Activated CD8-positive, alpha-beta memory T cell treated with anti-CD3 and anti-CD28 coated beads, Interleukin-2, amount 50 U/mL, for 24 hours (primary cell): ENCODE data around the gene TNIP1.

Experiments
- DNase-seq: peaks from one replicate; pipeline ENCODE4 v3.0.0-alpha.2; 2020; ENCODE audit errors: extremely low read depth

TNIP1 gene

GRCh38 chr5:151064916-151065499 is 15.8 kb downstream of the TNIP1 start:
- DNase-seq, result no peak

- DNase-seq, result no peak
These were observed 17.5 kb downstream of the TNIP1 start for GRCh38 chr5:151063142-151063989.

DNA sequence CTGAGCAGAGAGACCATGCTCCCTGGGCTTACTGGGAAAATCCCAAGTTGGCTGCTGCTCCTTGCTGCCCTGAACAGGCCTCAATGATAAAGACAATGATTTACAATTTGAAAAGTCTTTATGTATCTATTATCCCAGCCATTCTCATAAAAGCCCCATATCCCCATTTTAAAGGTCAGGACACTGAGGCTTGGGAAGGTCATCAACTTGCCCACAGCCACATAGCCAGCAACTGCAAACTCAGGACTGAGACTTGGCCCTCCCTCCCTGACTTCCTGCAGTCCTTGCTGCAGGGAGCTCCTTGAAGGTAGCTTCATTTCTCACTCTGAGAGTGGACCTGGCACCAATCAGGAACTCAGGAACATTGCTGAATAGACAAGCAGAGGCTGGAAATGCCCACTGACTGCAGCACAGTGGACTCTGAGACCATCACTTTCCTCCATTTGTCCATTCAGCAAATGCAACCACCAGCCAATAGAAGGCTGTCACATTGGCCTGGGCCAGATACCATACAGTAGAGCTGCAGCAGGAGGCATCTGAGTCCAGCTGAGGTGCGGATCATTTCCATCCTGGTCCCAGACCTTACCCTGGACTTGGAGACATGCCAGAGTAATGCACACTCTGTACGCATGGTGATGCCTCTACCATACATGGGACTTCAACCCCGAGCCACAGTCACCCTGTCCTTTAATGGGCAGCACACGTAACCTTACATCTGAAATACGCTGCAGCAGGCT is 18.3 kb downstream of the TNIP1 start:
- DNase-seq, result no peak

DNA sequence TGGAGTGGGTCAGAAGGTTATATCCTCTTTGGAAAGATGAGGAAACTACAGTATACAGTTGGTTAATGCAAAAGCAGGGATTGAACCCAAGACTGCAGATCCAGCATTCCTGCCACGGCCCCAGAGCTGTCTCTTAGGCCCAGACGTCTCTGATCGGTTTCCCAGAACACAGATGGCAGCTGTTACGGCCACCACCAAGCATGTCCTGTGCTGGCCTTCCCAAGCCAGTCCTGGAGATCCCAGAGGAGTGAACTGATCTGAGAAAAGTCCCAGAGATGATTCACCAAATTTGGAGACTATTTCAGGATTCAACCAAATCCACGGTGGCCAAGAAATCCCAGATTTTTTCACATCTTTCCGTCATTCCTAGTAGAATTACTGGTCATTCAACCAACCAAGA is 20.1 kb downstream of the TNIP1 start:
- no peak for DNase-seq

- no peak for DNase-seq
These were observed 21.8 kb downstream of the TNIP1 start for GRCh38 chr5:151058891-151059489.

- DNase-seq, result no peak
These were observed 22.5 kb downstream of the TNIP1 start for GRCh38 chr5:151058301-151058700.

DNA sequence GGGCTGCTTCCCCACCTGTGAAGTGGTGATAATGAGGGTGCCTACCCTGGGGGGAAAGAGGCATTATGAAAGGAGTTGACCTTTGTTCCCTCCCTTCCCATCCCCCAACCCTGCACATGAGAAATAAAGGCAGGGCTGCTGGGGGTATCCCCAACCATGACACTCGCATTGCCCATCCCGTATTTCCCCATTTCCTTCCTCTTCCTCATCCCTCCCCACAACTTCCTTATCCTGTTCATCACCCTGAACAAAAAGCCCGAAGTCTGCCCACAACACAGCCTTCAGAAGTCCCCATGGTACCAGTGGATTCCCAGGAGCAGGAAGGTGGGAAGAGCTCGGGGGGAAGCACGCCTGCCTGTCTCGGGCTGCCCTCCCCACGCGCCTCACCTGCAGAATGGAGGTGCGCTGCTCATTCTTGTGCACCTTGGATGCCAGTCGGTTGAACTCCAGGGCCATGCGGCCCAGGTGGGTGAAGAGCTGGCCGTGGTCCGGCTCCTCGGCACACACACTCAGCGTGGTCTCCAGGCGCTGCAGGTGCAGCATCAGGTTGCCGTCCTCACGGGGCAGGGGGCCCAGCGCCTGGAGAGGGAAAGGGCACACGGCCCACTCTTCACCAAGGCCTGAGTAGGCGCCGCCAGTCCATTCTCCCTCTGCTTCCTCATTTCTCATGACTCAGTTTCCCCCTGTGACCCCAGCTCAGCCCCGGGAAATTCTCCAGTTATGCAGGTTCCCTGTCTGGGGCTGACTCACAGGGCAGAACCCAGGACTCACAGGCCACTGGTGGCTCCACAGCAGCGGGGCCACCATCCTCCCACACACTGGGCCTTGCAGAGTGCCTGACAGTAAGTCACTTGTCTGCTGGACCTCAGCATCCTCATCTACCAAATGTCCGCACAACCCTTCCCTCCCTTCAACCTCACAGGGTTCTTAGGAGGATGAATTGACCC is 24.2 kb downstream of the TNIP1 start:
- DNase-seq, result no peak

DNA sequence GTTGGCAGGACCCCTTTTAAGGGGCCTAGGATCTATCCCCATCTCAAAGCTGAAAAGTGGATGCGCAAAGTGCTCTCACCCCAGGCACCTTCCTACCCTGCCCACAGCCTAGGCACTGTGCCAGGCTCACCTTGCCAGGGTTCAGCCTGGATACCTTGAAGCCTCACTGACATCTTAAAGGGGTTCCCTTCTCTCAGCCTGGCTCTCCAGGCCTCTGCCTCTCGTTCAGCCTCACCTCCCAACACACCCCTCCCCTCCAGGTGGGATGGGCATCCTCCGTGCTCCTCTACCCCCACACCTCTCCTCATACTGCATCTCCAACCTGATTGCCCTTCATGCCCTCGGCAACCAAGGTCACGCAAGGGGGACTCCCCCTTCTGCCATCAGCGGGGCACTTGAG is 25.5 kb downstream of the TNIP1 start:
- DNase-seq, result no peak

DNA sequence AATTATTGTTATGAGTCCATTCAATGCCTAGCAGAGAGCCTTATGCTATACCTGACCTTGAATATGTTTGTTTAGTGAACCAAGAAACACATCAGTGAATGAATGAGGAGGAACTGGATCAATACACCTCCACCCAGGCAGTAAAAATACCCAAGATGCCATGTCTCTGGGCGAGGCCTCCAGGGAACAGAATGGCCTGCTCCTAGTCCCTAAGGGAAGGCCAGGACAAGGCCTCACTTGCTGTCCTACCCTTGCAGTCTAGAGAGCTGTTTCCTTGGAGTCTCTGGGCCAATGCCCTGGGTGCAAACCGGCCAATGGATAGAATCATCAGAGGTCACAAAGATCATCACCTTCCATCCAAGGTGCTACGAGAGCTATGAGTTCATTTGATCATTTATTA is 26.1 kb downstream of the TNIP1 start:
- DNase-seq, result no peak

DNA sequence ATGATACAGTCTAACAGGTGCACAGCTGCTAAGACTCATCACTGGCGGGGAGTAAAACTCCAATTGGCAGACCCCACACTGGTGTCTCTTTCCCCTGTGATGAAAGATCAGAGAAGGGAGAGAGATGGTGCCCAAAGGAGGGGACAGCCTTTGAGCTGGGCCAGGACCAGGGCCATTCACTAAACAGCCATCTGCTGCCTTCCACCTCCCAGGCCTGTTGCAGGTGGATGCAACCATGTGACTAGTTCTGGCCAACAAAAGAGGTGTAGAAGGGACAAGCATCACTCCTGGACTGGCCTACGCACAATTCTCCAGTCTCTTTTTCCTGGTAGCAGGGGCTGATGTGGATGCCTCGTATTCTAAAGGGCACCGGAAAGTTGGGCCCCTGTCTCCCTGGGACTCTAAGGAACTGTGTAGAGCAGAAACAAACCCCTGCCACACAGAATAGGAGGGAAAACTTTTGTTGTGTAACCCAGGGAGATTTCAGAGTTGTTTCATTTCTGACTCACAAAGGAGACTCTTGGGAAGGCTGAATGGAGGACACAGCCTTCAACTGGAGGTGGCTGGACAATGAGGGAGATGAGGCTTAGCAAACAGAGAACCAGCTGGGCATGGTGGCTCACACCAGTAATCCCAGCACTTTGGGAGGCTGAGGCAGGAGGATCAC is 26.9 kb downstream of the TNIP1 start:
- DNase-seq, result no peak

GRCh38 chr5:151052836-151053235 is 28.0 kb downstream of the TNIP1 start:
- no peak for DNase-seq

DNA sequence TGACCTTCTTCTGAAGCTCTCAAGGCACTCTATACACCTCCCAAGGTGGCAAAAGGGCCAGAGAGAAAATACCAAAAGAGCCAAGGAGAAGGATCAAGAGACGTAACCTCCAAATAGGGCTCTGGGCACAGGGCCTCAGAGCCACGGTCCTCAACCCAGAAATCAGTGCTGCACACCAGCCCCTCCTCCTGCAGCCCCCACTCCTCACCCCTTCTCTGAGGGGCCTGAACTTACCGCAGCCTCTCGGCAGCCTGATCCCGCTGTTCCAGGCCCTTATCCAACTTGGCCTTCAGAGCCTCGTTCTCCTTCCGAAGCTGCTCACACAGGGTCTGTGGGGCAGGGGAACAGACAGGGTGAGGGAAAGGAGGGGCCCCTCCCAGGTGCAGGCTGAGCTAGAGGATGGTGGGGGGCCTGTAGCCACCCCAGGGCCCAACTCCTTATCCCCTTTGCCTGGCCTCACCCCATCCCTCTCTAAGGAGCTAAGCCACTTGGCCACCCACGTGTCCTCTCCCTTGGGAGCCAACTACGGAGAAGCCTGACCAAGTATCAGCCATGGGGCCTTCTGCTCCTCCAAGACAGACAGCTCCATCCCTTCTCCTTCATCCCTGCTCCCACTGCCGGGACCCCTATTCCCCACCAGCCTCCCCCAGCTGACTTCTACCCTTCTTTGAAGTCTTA is 28.8 kb downstream of the TNIP1 start:
- no peak for DNase-seq

GRCh38 chr5:151051066-151051930 is 29.5 kb downstream of the TNIP1 start:
- DNase-seq, result peak; percentile 30

DNA sequence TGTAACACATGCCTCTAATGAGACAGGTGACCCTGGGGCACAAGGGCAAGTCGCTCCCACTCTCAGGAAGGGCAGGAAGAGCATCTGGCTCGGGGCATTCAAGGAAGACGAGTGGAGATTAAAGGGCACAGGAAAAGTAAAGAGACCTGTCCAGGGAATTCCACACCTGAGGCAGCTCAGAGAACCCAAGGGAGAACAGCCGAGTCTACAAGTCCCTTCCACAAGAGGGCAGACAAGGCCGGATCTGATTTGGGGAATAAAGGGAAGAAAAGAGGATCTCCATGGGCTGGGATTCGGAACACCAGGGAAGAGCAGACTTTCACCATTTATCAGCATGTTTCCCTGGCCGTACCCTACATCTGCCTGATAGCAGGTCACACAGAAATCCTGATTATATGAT is 32.3 kb downstream of the TNIP1 start:
- DNase-seq, result no peak

DNA sequence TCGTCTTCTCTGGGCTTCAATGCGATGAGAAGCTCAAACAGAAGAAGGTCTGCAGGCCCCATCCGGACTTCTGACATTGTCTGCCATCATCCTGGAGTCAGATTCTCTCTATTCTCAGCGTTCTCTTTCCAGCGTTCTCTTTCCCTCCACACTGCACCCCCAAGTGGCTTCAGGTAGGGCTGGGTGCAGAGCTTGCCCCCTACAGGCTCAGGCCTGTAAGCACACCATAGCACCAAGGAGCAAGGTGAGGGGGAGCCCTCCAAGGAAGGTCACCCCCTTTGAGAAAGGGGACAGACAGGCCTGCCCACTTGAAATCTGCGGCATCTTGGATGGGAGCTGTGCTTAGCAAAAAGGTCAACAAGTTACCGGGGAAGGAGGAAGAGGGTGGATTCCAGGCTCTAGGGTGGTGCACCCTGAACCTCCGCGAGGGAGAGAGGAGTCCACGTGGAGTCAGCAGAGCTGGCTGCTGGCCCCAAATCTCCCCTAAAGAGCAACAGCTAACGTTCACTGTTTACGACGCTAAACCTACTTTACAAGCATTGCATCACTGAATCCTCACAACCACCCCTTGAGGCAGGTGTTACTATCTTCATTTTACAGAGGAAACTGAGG is 32.9 kb downstream of the TNIP1 start:
- DNase-seq, result no peak

DNA sequence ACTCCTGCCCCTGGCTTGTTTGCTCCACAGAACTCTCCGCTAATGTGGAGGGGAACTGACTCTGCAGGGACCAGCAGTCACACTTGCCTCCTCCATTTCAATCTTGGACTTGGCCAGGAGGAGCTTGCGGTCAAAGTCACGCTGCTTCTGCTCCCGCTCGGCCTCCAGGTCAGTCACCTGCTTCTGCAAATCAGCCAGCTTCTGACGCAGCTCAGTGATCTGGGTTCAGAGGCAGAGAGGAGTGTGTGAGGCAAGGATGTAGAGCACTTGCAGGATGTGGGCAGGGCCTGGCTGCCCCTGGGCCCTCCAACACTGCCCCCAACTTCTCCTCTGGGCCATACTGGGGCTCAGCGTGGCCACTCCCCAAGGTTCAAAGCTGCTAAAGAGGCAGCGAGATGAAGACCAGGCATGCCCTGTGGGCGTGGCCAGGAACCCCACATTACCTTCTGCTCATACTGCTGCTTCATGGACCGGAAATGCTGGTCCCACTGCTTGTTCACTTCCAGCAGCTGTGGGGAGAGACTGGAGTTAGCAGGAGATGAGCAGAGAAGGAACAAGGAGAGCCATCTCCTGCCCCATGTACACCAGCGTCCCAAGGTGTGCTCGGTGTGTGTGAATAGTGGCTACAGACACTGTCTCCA is 38.3 kb downstream of the TNIP1 start:
- no peak for DNase-seq

DNA sequence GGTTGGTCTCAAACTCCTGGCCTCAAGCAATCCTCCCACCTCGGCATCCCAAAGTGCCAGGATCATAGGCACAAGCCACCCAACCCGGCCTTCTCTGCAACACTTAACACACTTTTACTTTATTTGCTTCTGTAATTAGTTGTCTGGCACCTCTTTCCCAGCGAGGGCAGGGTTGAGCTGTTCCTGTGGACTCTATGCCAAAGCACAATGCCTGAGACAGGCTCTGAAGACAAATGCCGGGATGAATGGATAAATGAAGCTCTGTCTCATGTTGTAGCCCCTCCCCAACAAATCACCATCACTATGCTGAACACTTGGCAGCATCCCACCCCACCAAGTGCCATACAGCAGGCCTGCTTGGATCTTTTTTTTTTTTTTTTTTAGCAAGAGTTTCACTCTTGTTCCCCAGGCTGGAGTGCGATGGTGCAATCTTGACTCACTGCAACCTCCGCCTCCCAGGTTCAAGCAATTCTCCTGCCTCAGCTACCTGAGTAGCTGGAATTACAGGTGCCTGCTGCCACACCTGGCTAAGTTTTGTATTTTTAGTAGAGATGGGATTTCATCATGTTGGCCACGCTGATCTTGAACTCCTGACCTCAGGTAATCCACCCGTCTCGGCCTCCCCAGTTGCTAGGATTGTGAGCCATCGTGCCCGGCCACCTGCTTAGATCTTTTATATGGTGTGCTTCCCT is 39.1 kb downstream of the TNIP1 start:
- no peak for DNase-seq
